Cardiac septum (tissue), 1 donor: ENCODE measurements around the gene ZMIZ1. TPM values are rescaled to one million over a fixed set of nuclear protein-coding genes. Genes with fewer than 3 reads are reported as not detected.

ENCODE experiments used
- DNase-seq: peaks from one replicate; pipeline ENCODE4 v3.0.0-alpha.2; 2020; ENCODE audit warnings: low spot score
- intact Hi-C: fragments of 100-400 bp; cut with DNase I; formaldehyde crosslinking; loops from one replicate; pipeline ENCODE4 v1.14.0; 2022
- total RNA-seq: library from RNA; stranded (reverse); fragmentation: NEBNext Ultra II Directional; extraction: Animal tissue kit (Norgen Biotek cat#: 25700); gene quantifications from one replicate; pipeline ENCODE4 v1.2.1, GENCODE V29; 2021
- donor health status: DM: no; HTN: no; CAD: no.

Gene ZMIZ1
- total RNA-seq, 1 donor from 2014 or later = 40.7 TPM

DNA sequence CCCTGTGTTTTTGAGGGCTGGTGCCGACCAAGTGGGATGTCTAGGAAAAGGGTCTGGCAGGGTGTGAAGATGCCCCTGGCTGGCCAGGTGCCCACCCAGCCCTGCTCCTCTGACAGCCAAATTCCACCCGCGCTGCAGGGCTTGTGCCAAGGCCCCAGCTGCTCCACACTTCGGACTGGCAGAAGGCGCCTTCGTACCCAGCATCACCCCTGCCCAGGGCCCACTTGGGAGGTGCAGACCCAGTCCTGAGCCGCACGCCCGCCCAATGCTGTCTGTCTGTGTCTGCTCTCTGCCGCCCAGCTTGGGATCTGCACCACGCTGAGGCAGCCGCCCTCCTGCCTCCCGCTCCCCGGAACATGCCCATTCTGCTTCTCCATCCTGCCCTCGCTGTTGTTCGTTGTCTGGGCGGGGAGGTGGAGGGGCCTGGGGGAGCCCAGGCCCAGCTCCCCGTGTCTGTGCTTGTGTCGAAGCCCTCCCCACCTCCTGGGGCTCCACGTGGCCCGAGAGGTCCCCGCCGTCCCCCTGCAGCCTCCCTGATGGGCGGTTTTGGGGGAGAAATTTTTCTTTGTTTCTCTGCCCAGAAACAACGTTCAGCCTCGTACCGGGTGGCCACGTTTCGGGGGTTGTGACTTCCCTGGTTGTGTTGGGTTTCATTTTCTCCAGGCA, 241.6 kb downstream of the ZMIZ1 start:
- DNase-seq = no peak

DNA sequence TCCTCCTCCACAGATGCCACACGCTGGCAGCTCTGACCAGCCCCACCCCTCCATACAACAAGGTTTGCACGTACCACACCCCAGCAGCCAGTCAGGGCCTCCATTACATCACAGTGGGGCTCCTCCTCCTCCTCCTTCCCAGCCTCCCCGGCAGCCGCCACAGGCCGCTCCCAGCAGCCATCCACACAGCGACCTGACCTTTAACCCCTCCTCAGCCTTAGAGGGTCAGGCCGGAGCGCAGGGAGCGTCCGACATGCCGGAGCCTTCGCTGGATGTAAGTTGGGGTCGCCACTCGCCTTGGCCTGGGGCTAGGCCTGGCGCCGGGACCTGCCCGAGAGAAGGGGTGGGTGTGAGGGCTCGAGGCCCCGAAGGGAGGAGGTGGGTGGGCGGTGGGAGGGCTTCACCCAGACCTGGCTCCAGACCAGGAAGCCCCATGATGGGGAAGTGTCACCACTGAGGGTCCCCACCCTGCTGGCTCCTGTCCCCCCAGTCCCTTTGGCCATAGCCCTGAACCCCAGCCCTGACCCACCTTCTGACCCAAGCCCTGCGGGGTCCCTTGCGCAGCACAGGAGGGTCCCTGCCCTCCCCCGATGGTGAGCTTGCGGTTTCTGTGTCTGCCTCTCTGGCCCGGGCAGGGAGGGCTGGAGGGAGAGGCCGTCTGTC, 242.3 kb downstream of the ZMIZ1 start:
- intact Hi-C loops = no loop called here
- DNase-seq = no peak

More for the DNA sequence above, 241.6 kb downstream of the ZMIZ1 start:
- intact Hi-C loops = no loop called here

DNA sequence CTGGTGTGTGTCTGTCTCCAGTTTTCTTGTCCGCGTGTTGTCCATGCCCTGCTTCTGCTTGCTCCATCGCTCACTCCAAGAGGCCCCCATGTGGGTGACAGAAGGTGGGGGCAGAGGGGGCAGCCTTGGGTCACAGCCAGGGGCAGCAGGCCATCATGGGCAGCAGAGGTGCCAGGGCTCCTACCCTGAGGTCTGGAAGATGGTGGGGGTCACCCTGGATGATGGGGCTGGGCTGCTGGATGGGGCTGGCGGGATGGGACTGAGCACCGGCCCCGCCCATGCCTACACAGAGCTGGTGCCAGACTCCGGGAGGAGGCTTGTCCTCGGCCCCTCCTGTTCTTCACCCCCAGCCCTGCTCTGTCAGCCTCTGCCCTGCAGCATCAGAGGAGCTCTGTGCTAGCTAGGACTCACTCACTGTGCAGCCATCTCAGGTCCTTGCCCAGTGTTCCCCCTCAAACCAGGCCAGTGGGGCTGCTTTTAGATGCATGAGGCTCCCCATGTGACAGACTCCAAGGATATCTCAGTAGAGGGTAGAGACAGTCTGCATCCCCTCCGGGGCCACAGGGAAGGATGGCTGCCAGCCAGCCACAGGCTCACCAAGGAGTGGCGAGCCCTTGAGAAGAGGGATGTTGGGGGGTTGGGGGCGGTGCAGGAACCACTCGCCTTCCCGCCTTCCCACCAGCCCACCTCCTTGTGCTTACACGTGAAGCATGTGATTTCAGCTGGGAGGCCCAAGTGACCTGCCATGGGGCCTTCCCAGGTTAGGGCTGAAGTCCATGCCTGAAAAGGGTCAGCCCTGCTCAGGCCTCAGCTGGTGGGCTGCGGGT, 243.0 kb downstream of the ZMIZ1 start:
- DNase-seq = no peak
- intact Hi-C loops = no loop called here

DNA sequence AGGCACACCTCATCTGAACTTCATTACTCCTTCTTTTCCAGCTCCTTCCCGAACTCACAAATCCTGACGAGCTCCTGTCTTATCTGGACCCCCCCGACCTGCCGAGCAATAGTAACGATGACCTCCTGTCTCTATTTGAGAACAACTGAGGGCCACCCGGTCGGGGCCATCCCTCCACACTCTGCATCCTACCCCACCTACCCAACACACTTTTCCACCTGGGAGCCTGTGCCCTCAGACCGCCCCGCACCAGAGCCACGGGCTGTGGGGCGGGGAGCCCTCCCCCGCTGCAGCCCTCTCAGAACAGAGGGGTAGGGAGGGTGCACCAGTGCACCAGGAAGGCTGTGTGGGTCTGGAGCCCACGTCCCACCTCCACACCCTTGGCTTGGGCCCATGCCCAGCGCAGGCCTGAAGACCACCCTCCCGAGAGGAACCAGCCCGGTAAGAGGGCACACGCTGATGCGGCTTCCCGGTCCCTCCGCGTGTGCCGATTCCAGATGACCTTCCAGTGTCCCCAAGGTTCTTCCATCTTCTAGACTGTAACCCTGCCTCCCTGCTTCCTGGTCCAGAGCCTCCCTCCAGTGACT, 243.9 kb downstream of the ZMIZ1 start:
- intact Hi-C loops = no loop called here
- DNase-seq = no peak

DNA sequence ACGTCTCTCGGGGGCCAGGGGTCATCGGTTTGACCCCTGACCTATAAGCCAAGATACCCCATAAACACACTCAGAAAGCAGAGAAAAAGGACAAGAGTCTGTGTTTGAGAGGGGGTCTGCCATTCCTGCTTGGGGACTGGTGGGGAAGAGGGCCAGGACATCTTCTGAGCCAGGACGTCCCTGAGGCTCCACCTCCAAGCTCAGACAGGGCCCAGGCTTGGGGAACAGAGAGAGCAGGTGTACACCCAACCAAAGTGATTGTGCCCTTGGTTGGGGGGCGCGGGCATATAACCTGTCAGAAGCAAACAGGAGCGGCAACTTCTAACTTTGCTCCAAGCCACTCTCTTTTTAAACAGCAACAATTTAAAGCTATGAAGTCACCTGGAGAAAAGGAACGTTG, 244.6 kb downstream of the ZMIZ1 start:
- intact Hi-C loops = no loop called here
- DNase-seq = no peak

DNA sequence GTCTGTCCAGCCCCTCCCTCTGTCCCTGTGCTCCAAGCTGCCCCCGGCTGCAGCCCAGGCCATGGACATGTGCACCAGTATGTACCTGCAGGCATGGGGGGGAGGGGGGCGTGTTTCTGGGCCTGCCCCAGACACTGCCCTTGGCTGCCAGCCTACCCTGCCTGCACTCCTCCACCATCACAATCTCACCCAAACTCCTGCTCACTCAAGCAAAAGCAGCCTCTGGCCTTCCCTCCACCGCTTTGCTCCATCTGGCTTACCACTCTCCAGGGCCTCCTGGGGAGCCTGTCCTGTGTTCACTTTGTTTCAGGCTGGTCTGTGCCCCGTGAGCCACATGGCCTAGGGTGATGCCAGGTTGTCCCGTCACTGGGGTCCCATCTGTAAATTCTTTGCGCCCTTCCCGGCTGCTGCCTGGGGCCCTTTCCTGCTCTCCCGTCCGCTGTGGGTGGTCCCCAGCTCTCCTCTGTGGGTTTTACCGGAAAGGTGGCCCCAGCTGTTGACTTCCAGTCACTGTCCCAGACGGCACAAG, 245.2 kb downstream of the ZMIZ1 start:
- DNase-seq = no peak
- intact Hi-C loops = no loop called here

DNA sequence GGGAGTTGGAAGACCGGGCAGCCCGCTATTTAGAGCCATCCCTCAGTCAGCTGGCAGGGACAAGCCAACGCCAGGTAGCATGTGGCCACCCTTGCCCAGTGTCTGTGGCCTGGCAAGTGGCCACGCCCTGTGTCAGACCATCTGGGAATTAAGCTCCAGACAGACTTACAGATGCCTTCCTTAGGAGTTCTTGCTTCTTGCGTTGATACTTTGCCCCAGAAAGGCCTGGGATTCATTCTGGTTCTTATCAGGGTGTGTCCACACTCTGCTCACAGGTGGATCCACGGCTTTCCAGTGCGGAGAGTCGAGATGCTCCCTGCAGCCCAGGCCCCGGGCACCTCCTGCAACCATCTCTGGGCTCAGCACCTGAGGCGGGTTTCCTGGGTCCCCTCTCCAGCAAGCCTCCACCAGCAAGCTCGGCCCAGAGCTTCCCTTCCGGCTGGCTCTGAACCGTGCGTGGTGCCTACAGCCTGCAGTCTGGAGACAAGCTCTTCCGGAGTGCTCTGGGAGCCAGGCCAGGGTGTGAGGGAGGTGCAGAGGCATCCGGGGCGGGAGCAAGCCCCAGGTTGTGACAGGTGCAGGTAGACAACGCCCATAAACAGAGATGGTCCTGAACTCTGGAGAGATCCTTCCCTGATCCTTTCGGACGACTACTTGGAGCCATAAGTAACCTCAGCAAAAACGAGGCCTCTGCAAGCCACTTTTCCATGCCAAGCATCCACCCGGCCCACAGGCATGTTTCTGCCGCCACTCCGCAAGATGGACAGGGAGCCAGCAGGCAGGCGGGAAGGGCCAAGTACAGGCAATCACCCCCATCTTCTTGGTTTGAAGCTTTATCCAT, 246.2 kb downstream of the ZMIZ1 start:
- no peak for DNase-seq
- intact Hi-C loops = no loop called here

DNA sequence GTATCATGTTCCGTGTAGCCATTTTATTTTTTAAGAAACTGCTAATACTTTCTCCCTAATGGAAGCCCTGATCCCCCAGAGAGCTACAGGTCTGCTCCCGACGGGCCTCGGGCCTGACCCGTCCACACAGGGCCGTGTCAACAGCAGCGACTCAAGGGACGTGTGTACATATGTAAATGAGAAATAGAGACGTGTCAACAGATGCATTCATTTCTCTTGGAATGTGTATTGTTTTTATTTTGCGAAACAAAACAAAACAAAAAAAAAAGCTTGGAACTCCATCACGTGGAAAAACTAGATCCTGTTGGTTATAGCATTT, 246.8 kb downstream of the ZMIZ1 start:
- intact Hi-C loops = no loop called here
- DNase-seq = no peak

DNA sequence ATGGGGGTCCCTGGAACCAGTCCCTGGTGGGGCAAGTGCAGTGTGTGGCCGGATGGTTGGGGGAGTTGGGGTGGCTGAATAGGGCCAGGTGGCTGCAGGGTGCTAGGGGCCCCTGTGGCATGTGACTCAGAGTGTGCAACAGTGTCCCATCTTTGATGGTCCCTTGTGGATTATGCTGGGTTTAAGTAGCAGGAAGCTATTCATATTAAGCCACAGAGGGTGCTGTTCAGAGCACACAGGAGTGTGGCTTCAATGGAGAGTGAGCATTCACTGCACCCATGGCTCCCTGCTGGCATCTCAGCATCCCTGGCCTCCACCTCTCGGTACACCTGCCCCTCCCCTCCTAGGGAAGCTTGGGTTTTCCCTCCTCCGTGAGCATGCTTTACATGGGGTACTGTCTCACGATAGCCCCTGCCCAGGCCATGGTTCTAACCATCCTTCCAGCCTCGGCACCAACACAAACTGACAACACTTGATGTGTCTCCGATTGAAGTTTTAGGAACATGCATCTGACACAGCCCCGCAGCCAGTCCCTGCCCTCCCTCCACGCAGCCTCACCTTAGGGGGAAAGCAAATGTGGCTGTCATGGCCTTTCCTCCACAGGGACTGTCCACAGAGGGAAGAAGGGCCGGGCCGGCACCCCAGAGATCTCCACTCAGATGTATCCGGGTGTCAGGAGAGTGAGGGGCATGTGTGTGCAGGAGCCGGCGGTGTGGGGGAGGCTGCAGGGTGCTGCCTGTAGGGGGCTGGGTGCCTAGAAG, 248.1 kb downstream of the ZMIZ1 start:
- intact Hi-C loops = no loop called here
- no peak for DNase-seq

DNA sequence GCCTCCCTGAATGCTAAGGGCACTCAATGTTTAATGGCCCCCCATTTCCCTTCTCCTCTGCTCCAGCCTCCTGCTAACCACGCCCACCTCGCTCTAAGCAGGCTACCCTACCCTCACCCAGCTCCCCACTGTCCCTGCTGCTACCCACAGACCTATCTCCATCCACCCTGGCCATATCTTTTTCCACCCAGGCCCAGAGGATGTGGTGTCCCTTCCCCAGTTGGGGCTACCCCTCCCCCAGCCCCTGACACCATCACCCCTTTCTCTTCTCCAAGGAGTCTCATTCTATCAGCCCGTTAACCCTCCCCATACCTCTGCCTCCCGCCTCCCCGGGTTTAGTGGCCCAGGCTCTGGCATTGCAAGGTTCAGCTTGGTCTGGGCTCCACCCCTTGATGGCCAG, 249.6 kb downstream of the ZMIZ1 start:
- intact Hi-C loops = no loop called here
- DNase-seq = no peak

DNA sequence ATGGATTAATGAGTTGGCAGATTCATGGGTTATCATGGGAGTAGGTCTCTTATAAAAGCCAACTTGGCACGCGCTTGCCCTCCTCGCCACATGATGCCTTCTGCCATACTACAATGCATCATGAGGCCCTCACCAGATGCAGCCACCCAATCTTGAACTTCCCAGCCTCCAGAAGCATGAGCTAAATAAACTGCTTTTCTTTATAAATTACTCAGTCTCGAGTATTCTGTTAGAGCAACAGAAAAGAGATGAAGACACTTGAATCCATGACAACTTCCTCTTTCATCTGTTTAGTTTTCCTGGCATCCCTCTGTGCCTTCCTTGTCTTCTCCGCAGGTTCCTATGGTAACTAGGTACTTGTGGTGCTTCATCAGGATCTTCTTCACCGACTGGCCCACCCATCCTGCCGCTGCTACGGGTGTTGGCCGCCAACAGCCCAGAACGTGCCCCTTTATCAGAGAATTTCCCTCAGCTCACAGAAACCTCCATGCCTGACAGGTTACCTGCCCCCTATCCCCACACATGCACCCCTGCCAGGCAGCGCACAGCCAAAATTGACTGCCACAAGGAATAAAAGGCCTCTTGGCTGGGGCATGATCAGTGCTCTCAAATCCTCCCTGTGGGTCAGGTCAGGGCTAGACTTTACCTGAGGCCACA, 250.5 kb downstream of the ZMIZ1 start:
- intact Hi-C loops = no loop called here
- DNase-seq = no peak

DNA sequence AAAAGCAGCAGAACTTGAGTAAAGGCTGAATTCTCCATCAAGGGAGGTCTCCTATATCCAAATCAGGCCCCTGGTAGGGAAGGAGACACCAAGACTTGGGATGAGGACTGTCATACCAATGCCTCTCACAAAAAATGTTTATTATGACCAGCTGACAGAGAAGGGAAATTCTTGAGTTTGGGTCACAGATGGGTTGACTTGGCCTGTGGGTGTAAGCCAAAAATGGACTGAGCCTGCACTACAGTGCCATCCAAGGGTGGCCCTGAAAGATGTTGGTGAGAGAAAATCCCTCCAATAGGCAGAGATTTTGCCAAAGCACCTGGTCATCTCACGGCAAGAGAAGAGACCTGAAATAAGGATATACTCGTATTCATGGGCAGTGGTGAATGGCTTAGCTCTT, 251.6 kb downstream of the ZMIZ1 start:
- no peak for DNase-seq
- intact Hi-C loops = no loop called here

DNA sequence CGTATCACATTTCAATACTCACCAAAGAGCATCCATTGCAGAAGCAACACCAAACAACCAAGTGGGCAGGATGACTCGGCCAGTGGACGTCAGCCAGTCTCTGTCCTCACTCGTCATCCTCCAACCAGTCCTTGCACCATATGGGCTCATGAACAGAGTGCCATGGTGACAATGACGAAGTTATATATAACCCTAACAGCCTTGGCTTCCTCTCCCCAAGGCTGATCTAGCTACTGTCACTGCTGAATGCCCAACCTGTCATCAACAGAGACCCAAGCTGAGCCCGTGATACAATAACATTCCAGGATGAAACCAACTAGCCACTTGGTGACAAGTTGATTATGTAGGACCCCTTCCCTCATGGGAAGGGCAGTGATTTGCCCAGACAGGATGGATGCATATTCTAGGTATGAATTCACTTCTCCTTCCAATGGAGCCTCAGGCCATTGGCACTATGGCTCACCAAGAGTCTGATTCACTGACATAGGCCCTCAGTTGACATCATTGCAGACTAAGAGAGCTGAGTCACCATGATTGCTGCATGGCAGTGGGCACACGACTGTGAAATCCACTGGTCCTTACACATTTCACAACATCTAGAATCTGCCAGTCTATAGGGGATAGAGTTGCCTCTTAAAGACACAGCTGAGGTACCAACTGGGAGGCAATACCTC, 252.2 kb downstream of the ZMIZ1 start:
- no peak for DNase-seq
- intact Hi-C loops = no loop called here

DNA sequence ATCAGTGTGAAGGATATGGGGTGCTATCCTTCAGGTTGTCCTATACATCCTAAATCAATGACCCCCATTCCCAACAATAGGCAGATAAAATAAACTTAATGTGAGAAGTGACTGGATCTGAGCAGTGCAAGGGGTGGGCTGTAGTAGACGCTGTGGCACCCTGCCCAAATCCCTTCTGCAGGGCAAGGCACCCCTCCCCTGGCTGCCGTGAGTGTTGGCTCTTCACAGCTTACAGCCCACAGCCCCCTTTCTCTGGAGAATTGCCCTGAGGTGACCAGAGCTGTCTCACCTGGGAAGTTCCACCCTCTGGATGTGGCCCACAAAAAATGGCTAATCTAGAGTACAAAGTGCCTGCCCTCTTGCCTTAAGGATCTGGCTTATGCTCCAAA, 252.7 kb downstream of the ZMIZ1 start:
- no peak for DNase-seq
- intact Hi-C loops = no loop called here

DNA sequence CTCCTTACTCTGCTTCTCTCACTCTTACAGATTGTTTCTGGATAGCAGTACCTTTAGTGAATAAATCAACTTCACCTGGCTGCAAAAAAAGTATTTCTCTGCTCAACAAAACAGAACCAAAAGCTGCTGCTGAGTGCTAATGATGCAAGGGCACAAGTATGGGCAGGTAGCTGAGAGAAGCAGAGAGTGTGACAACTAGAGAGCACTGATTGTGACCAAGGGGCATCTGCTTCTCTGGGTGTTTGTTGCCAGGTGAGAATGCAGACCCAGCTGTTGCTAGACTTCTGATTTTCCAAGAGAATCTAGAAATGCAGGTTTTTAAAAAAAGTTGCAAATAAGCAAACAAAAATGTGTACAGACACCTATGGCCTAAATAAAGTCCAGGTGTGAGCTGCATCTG, 253.2 kb downstream of the ZMIZ1 start:
- DNase-seq = no peak
- intact Hi-C loops = no loop called here

DNA sequence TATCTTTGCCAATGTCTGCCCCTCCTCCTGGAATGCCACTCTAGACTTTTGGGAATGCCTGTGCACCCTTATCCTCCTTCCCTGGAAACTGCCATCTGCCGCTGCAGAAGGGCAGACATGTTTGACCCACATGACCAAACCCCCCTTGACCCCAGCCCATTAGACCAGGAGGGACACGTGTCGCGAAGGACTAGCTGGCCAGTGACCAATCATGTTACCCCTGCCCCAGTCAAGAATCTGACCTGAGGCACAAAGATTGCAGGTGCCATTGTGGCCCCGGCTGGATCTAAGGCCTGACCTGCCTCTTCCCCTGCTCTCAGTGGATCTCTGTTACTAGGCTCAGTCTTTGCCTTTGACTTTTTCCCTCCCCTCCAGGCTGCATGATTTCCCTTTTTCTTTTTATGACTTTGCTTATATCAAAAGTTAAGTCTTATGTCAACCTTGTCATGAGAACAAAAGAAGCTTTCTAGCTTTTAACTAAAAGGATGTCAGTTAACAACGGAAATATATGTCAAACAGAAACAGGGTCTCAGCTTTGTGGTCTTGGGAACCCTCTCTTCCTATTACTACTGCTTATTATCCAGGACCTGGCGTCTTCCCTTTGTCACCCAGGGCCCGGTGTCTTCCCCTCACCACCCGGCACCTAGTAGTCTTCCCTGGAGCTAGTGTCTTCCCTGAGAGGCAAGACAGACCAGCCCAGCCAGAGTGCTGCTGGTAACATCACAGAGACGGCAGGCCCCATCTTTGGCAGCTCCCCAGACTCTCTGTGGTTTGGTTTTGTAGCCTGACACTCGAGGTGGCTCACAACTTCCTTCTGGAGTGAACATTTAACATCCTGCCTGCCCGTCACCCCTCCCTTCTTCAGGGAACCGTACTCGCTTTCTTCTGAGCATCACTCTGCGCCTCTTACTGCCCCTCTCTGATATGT, 254.1 kb downstream of the ZMIZ1 start:
- intact Hi-C loops = no loop called here

DNA sequence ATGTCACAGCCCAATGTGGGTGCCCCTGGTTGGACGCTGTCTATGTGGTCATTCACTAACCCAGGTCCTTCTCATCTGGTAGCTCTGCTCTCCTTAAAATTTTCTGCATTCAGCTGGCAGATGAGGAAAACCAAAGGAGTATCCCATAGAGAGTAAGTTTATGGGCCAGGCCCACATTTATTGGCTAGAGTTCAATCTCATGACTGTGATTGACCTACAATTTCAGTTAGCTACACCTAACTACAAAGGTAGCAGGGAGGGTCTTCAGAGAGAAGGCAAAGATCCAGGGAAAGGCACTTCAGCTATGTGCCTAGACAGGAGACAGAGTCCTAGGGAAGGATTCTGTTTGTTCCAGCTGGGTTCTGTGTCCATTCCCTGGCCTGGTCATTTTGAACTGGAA, 254.8 kb downstream of the ZMIZ1 start:
- intact Hi-C loops = no loop called here
- DNase-seq = no peak

More for the DNA sequence above, 254.1 kb downstream of the ZMIZ1 start:
- DNase-seq = no peak
